Suprapubic skin (tissue), 4 donors: Measurements from ENCODE around the gene GLIPR1L2. TPM values are rescaled to one million over a fixed set of nuclear protein-coding genes. Genes with fewer than 3 reads are reported as not detected.
"Not testable (repeated sequence)": the region's sequence is repeated elsewhere in the genome, so short reads cannot be mapped to it uniquely, and the experiment has no call there.

Experiments
- DNase-seq, 2 donors: peaks; one replicate each; pipeline ENCODE4 v3.0.0-alpha.2; 2019; ENCODE audit warnings: low spot score in 2 of 2
- H3K27ac ChIP-seq: fragments of 200-600 bp; sonication (generic); one replicate; pipeline ENCODE4 v1.5.1; 2019
- H3K27me3 ChIP-seq: fragments of 200-600 bp; sonication (generic); one replicate; pipeline ENCODE4 v1.5.1; 2019
- H3K36me3 ChIP-seq: fragments of 200-600 bp; sonication (generic); one replicate; pipeline ENCODE4 v1.5.1; 2019
- H3K4me1 ChIP-seq: fragments of 200-600 bp; sonication (generic); one replicate; pipeline ENCODE4 v1.5.1; 2019
- H3K4me3 ChIP-seq: fragments of 200-600 bp; sonication (generic); one replicate; pipeline ENCODE4 v1.5.1; 2019; ENCODE audit warnings: mild to moderate bottlenecking
- H3K9me3 ChIP-seq: fragments of 200-600 bp; sonication (generic); one replicate; pipeline ENCODE4 v1.5.1; 2019
- EP300 ChIP-seq: sonication (generic); formaldehyde crosslinking; IDR thresholded peaks from one replicate; pipeline ENCODE4 v1.6.1; 2017; ENCODE audit warnings: antibody characterized with exemption
- POLR2A ChIP-seq, 2 donors: fragments of 450-650 bp; IDR thresholded peaks; one replicate each; pipeline ENCODE4 v1.6.1; 2017; ENCODE audit warnings: antibody characterized with exemption in 2 of 2, mild to moderate bottlenecking in 2 of 2, moderate library complexity in 2 of 2
- POLR2AphosphoS5 ChIP-seq, 3 donors: sonication (generic); formaldehyde crosslinking; IDR thresholded peaks; one replicate each; pipeline ENCODE4 v1.6.1; 2017; ENCODE audit warnings: antibody characterized with exemption in 3 of 3
- WGBS: methylation state at CpG from one replicate; pipeline ENCODE4 v1.1.5; 2018; 5-methylcytosine and 5-hydroxymethylcytosine counted together
- total RNA-seq, 4 donors: library from RNA; depleted of rRNA; stranded (reverse); fragments of >200 nt; gene quantifications; one replicate each; pipeline ENCODE4 v1.1.0, GENCODE V29; 2016
- TF ChIP-seq, protein P1 (sequence below), 2 donors: fragments of 200-600 bp in 1 of 2; fragments of 450-650 bp in 1 of 2; sonication (generic) in 1 of 2; IDR thresholded peaks; one replicate each; pipeline ENCODE4 v1.5.1; 2016 to 2019; ENCODE audit warnings: antibody characterized with exemption in 2 of 2, mild to moderate bottlenecking in 1 of 2, moderate library complexity in 1 of 2

The GLIPR1L2 gene
- total RNA-seq, 4 donors from 2014 or later, result 0.60 to 3.1 (median 2.3) TPM

DNA sequence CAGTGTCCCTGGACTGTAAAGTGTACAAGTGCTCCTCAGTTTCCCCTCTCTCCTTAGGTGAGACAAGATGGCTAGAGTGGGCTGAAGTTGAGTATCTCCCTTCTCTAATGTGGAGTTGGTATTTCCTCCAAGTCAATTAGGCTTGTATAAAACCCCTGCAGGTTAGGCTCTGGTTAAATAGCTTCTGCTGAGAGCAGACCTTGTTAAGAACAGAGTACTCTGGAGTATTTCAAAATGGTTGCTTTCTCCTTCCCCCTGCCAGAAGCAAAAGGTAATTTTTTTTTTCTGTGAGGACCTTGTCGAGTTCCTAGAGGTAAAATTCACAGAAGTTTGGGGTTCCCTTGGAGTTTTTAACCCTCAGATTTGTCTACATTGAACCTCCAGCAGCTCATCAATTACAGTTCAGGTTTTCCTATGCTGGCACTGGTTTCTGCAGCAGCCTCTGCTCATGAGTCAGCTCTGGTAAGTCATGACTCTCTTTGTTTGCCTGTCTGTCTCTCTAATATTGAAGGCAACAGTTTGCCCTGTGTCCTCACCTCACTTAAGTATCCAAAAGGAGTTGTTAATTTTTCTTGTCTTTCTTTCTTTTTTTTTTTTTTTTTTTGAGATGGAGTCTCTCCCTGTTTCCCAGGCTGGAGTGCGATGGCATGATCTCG, 61.9 kb downstream of the GLIPR1L2 start:
- no peak overlapping the region for H3K4me3 ChIP-seq
- 82% methylated on average over 3 of the region's 3 CpGs for WGBS
- H3K27ac ChIP-seq, result no peak overlapping the region
- TF ChIP-seq, protein P1, sequence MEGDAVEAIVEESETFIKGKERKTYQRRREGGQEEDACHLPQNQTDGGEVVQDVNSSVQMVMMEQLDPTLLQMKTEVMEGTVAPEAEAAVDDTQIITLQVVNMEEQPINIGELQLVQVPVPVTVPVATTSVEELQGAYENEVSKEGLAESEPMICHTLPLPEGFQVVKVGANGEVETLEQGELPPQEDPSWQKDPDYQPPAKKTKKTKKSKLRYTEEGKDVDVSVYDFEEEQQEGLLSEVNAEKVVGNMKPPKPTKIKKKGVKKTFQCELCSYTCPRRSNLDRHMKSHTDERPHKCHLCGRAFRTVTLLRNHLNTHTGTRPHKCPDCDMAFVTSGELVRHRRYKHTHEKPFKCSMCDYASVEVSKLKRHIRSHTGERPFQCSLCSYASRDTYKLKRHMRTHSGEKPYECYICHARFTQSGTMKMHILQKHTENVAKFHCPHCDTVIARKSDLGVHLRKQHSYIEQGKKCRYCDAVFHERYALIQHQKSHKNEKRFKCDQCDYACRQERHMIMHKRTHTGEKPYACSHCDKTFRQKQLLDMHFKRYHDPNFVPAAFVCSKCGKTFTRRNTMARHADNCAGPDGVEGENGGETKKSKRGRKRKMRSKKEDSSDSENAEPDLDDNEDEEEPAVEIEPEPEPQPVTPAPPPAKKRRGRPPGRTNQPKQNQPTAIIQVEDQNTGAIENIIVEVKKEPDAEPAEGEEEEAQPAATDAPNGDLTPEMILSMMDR (IDR thresholded peaks at IDR 0.05), result no peak
- TF ChIP-seq POLR2A (IDR thresholded peaks at IDR 0.05), result no peak
- no peak for TF ChIP-seq EP300
- no peak for TF ChIP-seq POLR2AphosphoS5 (IDR thresholded peaks at IDR 0.05)
- H3K27me3 ChIP-seq, result no peaks in the 10 kb centered on the region
- H3K9me3 ChIP-seq, result no peaks in the 10 kb centered on the region
- H3K36me3 ChIP-seq, result no peaks in the 10 kb centered on the region
- no peak for DNase-seq
- no peaks in the 10 kb centered on the region for H3K4me1 ChIP-seq

DNA sequence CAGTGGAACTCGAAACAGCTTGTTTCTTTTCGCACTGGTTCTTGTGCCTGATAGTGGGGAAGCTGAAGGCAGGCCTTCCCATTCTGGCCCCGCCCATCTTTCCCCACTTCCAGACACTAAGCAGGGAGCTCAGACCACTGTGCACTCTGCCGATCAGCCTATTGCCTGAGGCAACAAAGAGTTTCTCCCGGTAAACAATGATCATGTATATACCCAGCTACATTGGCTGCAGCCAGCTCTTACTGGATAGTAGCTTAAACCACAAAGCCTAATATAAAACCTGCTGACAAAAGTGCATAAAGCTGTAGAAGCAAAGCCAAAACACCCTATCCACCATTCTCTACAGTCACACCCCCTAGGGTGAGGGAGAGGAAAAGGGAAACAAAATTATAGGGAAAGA, 65.0 kb downstream of the GLIPR1L2 start:
- Histone ChIP-seq H3K27me3 (no peaks in the 10 kb centered on the region), H3K4me1 (no peaks in the 10 kb centered on the region), H3K27ac (no peak overlapping the region), H3K4me3 (no peak overlapping the region), H3K36me3 (no peaks in the 10 kb centered on the region), H3K9me3 (peaks cover 7% of the 10 kb centered on the region)
- no peak for DNase-seq
- TF ChIP-seq, protein P1 (IDR thresholded peaks at IDR 0.05), result no peak
- TF ChIP-seq EP300 (no peak), POLR2AphosphoS5 (IDR thresholded peaks at IDR 0.05) (no peak), POLR2A (IDR thresholded peaks at IDR 0.05) (no peak)
- WGBS, result 73% methylated on average over 5 of the region's 5 CpGs

DNA sequence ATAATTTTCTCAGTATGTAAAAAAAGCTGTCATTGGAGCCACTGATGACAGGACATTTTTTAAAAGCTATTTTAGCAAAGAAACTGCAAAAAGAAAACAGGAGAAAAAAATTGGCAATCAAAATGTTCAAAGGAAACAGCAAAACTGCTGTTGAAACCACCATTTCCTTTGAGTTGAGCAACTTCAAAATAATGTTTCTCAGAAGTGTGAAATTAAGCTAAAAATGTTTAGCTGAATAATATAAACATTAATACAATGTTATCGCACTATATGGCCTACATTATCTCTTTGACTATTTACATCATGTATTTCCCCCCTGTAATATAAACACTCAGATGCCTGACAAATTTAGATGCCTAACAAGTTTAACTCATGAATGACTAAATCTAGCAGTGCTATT, 66.3 kb downstream of the GLIPR1L2 start:
- Histone ChIP-seq H3K27ac (no peak overlapping the region), H3K4me3 (no peak overlapping the region), H3K4me1 (no peaks in the 10 kb centered on the region), H3K27me3 (no peaks in the 10 kb centered on the region), H3K9me3 (peaks cover 7% of the 10 kb centered on the region), H3K36me3 (no peaks in the 10 kb centered on the region)
- WGBS, result 72% methylated on average over 1 of the region's 1 CpG
- TF ChIP-seq, protein P1 (IDR thresholded peaks at IDR 0.05), result no peak
- TF ChIP-seq POLR2AphosphoS5 (IDR thresholded peaks at IDR 0.05), result no peak
- no peak for TF ChIP-seq EP300
- no peak for TF ChIP-seq POLR2A (IDR thresholded peaks at IDR 0.05)
- DNase-seq, result no peak

DNA sequence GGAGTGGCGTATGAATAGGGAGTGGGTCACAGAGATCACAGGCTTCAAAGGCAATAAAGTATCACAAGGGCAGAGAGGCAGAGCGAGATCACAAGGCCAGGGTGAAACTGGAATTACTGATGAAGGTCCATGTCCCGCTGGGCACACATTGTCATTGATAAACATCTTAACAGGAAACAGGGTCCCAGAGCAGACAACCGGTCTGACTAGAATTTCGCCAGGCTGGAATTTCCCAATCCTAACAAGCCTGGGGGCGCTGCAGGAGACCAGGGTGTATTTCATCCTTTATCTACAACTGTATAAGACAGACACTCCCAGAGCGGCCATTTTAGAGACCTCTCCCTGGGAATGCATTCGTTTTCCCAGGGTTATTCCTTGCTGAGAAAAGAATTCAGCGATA, 67.0 kb downstream of the GLIPR1L2 start:
- H3K9me3 ChIP-seq, H3K4me1 ChIP-seq, H3K4me3 ChIP-seq, H3K27me3 ChIP-seq, H3K36me3 ChIP-seq, H3K27ac ChIP-seq, DNase-seq: not testable (repeated sequence)
- WGBS, result 67% methylated on average over 9 of the region's 9 CpGs

DNA sequence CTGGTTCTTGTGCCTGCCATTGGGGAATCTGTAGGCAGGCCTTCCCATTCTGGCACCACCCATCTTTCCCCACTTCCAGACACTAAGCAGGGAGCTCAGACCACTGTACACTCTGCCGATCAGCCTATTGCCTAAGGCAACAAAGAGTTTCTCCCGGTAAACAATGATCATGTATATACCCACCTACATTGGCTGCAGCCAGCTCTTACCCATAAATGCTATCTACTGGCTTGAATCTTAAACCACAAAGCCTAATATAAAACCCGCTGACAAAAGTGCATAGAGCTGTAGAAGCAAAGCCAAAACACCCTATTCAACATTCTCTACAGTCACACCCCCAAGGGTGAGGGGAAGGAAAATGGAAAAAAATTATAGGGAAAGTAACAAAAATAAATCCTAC, 68.9 kb downstream of the GLIPR1L2 start:
- TF ChIP-seq POLR2AphosphoS5 (IDR thresholded peaks at IDR 0.05), result no peak
- TF ChIP-seq POLR2A (IDR thresholded peaks at IDR 0.05), result no peak
- TF ChIP-seq, protein P1 (IDR thresholded peaks at IDR 0.05), result no peak
- no peak for TF ChIP-seq EP300

DNA sequence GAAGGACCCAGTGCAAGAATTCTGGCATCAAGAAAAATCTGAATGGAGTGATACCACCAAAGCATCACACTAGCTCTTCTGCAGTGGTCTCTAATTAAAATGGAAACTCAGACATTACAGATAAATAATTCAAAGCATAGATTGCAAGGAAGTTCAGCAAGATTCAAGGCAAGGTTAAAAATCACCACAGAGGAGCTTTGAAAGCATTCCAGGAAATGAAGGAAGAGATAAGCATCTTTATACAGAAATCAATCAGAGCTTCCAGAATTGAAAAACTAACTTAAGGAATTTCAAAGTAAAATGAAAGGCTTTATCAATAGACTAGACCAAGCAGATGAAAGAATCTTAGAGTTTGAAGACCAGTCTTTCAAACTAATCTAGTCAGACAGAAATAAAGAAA, 69.3 kb downstream of the GLIPR1L2 start:
- H3K27me3 ChIP-seq, result no peaks in the 10 kb centered on the region
- TF ChIP-seq POLR2AphosphoS5 (IDR thresholded peaks at IDR 0.05) (no peak), EP300 (no peak), POLR2A (IDR thresholded peaks at IDR 0.05) (no peak)
- TF ChIP-seq, protein P1 (IDR thresholded peaks at IDR 0.05), result no peak
- no peak for DNase-seq
- H3K4me1 ChIP-seq, result no peaks in the 10 kb centered on the region
- H3K9me3 ChIP-seq, result peaks cover 7% of the 10 kb centered on the region
- H3K27ac ChIP-seq, result no peak overlapping the region
- no peak overlapping the region for H3K4me3 ChIP-seq
- H3K36me3 ChIP-seq, result no peaks in the 10 kb centered on the region

More for the DNA sequence above, 68.9 kb downstream of the GLIPR1L2 start:
- WGBS, result 70% methylated on average over 3 of the region's 3 CpGs
- peaks cover 7% of the 10 kb centered on the region for H3K9me3 ChIP-seq
- no peak overlapping the region for H3K27ac ChIP-seq
- no peaks in the 10 kb centered on the region for H3K36me3 ChIP-seq
- H3K4me3 ChIP-seq, result no peak overlapping the region
- no peaks in the 10 kb centered on the region for H3K4me1 ChIP-seq
- no peak for DNase-seq
- H3K27me3 ChIP-seq, result no peaks in the 10 kb centered on the region
